ENCODE measurements around the gene DNAH1. TPM values are rescaled to one million over a fixed set of nuclear protein-coding genes. Genes with fewer than 3 reads are reported as not detected.
A peak's percentile ranks its signal among the peaks of the same experiment; 100 is the strongest.

DNAH1 gene
- total RNA-seq, 1 experiment from 2014 or later: 3.0 TPM

DNA sequence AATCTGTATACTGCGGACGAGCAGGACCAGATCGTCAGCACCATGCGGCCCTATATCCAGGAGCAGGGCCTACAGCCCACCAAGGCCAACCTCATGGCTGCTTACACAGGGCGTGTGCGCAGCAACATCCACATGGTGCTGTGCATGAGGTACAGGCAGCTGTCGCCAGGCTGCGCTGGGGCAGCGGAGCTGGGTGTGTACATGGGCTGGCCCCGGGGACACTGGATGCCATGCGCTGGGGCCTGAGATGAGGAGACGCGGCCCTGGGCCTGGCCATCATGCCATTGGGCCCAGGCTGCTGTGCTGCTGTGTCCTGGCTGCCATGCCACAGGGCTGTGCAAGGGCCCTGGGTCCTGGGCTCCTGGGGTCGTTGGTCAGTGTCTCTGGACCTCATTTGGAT is 67.3 kb downstream of the DNAH1 start:
- H3K27ac Mint-ChIP-seq (ENCODE audit: low read depth, unreplicated experiment): no peak overlapping the region
- H3K27me3 Mint-ChIP-seq (ENCODE audit: insufficient read depth, unreplicated experiment): no peaks in the 10 kb centered on the region
- H3K9me3 Mint-ChIP-seq (ENCODE audit: unreplicated experiment): no peaks in the 10 kb centered on the region
- intact Hi-C loops (cut with micrococcal nuclease): no loop called here
- ChIA-PET POLR2A (no interaction called here), CTCF (interaction anchor here (0.9 to 1.8 kb wide), 2 partner anchors 163 to 286 kb away, joined by 3 to 7 read pairs; no protein-coding TSS in a partner anchor)
- peaks cover 6% of the 10 kb centered on the region for H3K36me3 Mint-ChIP-seq (ENCODE audit: insufficient read depth, unreplicated experiment)
- TF ChIP-seq, protein P1, sequence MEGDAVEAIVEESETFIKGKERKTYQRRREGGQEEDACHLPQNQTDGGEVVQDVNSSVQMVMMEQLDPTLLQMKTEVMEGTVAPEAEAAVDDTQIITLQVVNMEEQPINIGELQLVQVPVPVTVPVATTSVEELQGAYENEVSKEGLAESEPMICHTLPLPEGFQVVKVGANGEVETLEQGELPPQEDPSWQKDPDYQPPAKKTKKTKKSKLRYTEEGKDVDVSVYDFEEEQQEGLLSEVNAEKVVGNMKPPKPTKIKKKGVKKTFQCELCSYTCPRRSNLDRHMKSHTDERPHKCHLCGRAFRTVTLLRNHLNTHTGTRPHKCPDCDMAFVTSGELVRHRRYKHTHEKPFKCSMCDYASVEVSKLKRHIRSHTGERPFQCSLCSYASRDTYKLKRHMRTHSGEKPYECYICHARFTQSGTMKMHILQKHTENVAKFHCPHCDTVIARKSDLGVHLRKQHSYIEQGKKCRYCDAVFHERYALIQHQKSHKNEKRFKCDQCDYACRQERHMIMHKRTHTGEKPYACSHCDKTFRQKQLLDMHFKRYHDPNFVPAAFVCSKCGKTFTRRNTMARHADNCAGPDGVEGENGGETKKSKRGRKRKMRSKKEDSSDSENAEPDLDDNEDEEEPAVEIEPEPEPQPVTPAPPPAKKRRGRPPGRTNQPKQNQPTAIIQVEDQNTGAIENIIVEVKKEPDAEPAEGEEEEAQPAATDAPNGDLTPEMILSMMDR (IDR thresholded peaks at IDR 0.05; ENCODE audit: unreplicated experiment): no peak
- BruUV-seq (replicated peaks): no TSS peak
- no peak for DNase-seq (ENCODE audit: unreplicated experiment)
- no peak overlapping the region for H3K4me3 Mint-ChIP-seq (ENCODE audit: unreplicated experiment)
- no peaks in the 10 kb centered on the region for H3K4me1 Mint-ChIP-seq (ENCODE audit: insufficient read depth, unreplicated experiment)

GRCh38 chr3:52384019-52384761 is 68.1 kb downstream of the DNAH1 start:
- no peak overlapping the region for H3K27ac Mint-ChIP-seq (ENCODE audit: low read depth, unreplicated experiment)
- H3K27me3 Mint-ChIP-seq (ENCODE audit: insufficient read depth, unreplicated experiment): no peaks in the 10 kb centered on the region
- no peaks in the 10 kb centered on the region for H3K9me3 Mint-ChIP-seq (ENCODE audit: unreplicated experiment)
- peaks cover 6% of the 10 kb centered on the region for H3K36me3 Mint-ChIP-seq (ENCODE audit: insufficient read depth, unreplicated experiment)
- ChIA-PET CTCF (interaction anchor here (0.6 to 1.8 kb wide), 6 partner anchors 45 to 287 kb away, joined by 3 to 7 read pairs (median 4); no protein-coding TSS in a partner anchor), POLR2A (no interaction called here)
- DNase-seq (ENCODE audit: unreplicated experiment): no peak
- TF ChIP-seq, protein P1 (IDR thresholded peaks at IDR 0.05; ENCODE audit: unreplicated experiment): no peak
- no TSS peak for BruUV-seq (replicated peaks)
- no peaks in the 10 kb centered on the region for H3K4me1 Mint-ChIP-seq (ENCODE audit: insufficient read depth, unreplicated experiment)
- intact Hi-C loops (cut with micrococcal nuclease): no loop called here
- H3K4me3 Mint-ChIP-seq (ENCODE audit: unreplicated experiment): no peak overlapping the region

DNA sequence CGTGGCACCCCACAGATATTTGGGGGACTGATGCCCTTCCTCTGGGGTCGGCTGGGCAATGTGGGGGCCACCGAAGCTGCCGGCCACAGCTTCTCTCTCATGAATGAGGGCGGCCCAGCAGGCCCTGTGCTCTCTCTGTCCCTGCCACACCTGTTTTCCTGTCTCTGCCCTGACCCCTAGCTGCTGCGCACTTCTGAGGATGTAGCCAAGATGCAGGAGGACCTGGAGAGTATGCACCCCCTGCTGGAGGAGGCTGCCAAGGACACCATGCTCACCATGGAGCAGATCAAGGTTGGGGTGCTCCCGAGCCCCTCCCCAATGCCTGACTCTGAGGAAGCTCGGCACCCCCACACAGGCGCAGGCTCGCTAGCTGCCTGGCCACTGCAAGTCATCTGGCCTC is 69.0 kb downstream of the DNAH1 start:
- H3K9me3 Mint-ChIP-seq (ENCODE audit: unreplicated experiment): no peaks in the 10 kb centered on the region
- POLR2A ChIA-PET: interaction anchor here (0.6 kb wide), 1 partner anchor 50 kb away, joined by 3 read pairs; no protein-coding TSS in a partner anchor
- peak; percentile 56 for DNase-seq (ENCODE audit: unreplicated experiment)
- H3K27ac Mint-ChIP-seq (ENCODE audit: low read depth, unreplicated experiment): no peak overlapping the region
- TF ChIP-seq, protein P1 (IDR thresholded peaks at IDR 0.05; ENCODE audit: unreplicated experiment): peak; percentile 59
- CTCF ChIA-PET: interaction anchor here (0.6 to 1.8 kb wide), 8 partner anchors 13 to 223 kb away, joined by 3 to 7 read pairs (median 4); no protein-coding TSS in a partner anchor
- no peaks in the 10 kb centered on the region for H3K4me1 Mint-ChIP-seq (ENCODE audit: insufficient read depth, unreplicated experiment)
- no TSS peak for BruUV-seq (replicated peaks)
- no peaks in the 10 kb centered on the region for H3K27me3 Mint-ChIP-seq (ENCODE audit: insufficient read depth, unreplicated experiment)
- intact Hi-C loops (cut with micrococcal nuclease): no loop called here
- peaks cover 6% of the 10 kb centered on the region for H3K36me3 Mint-ChIP-seq (ENCODE audit: insufficient read depth, unreplicated experiment)
- no peak overlapping the region for H3K4me3 Mint-ChIP-seq (ENCODE audit: unreplicated experiment)

DNA sequence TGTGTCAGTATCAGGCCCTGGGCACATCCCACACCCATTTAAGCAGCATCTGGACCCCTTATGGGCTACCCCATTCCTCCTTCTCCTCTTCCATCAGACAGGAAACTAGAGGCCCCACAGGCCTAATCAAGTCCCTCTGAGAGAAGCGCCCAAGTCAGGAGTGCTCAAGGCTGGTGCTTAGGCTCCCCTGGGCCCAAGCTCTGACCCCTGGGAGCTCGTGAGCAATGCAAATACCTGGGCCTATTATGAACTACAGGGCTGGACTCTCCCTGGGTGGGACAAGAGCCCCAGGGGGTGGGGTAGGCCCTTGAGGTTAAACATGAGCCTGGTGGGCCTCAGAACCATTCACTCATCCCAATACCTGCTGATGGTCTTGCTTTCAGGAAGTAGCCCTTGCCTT is 71.4 kb downstream of the DNAH1 start:
- BruUV-seq (replicated peaks): no TSS peak
- intact Hi-C loops (cut with micrococcal nuclease): no loop called here
- no peak overlapping the region for H3K4me3 Mint-ChIP-seq (ENCODE audit: unreplicated experiment)
- DNase-seq (ENCODE audit: unreplicated experiment): no peak
- H3K36me3 Mint-ChIP-seq (ENCODE audit: insufficient read depth, unreplicated experiment): peaks cover 6% of the 10 kb centered on the region
- ChIA-PET CTCF (interaction anchor here (0.6 to 1.3 kb wide), 6 partner anchors 12 to 238 kb away, joined by 3 to 5 read pairs (median 4); no protein-coding TSS in a partner anchor), POLR2A (no interaction called here)
- H3K4me1 Mint-ChIP-seq (ENCODE audit: insufficient read depth, unreplicated experiment): no peaks in the 10 kb centered on the region
- TF ChIP-seq, protein P1 (IDR thresholded peaks at IDR 0.05; ENCODE audit: unreplicated experiment): no peak
- H3K9me3 Mint-ChIP-seq (ENCODE audit: unreplicated experiment): no peaks in the 10 kb centered on the region
- H3K27me3 Mint-ChIP-seq (ENCODE audit: insufficient read depth, unreplicated experiment): no peaks in the 10 kb centered on the region
- H3K27ac Mint-ChIP-seq (ENCODE audit: low read depth, unreplicated experiment): no peak overlapping the region

Data from MCF 10A (cell line).